Panc1 (cell line): ENCODE measurements around the gene GFOD2. TPM values are rescaled to one million over a fixed set of nuclear protein-coding genes. Genes with fewer than 3 reads are reported as not detected.

Experiments
- ATAC-seq: fragments of 200-7000 bp; cut with Tn5 transposase; 2 replicates; pipeline ENCODE4 v1.9.1; 2020; ENCODE audit warnings: mild to moderate bottlenecking, moderate library complexity
- BruUV-seq: library from RNA; stranded (reverse); fragments of 400-500 nt; replicated peaks from 2 replicates; lab custom pipeline; 2021; lab: Mats Ljungman, UMichigan
- CTCF ChIA-PET: fragments of 300-600 bp; sonication (Branson Sonifier 250); formaldehyde crosslinking; loops from one replicate; lab custom pipeline; 2022; ENCODE audit warnings: antibody characterized with exemption; lab: Charles Lee
- POLR2A ChIA-PET: fragments of 300-600 bp; sonication (Branson Sonifier 250); formaldehyde crosslinking; loops from one replicate; lab custom pipeline; 2022; ENCODE audit warnings: antibody characterized with exemption; lab: Charles Lee
- DNase-seq: peaks from one replicate; pipeline ENCODE4 v3.0.0-alpha.2; 2010; ENCODE audit warnings: low read depth, low spot score
- H3K27ac ChIP-seq: 2 replicates; pipeline ENCODE4 v1.5.1; 2011; ENCODE audit warnings: mild to moderate bottlenecking, low read length, inconsistent platforms
- H3K27me3 ChIP-seq: fragments of 200-500 bp; sonication (Bioruptor generic); 2 replicates; pipeline ENCODE4 v1.6.0; 2014; ENCODE audit warnings: low read length, inconsistent platforms; ENCODE audit not compliant: control insufficient read depth, insufficient read depth
- H3K36me3 ChIP-seq: fragments of 200-500 bp; sonication (Bioruptor generic); 2 replicates; pipeline ENCODE4 v1.5.1; 2014; ENCODE audit warnings: inconsistent platforms, mild to moderate bottlenecking, low read length, moderate library complexity; ENCODE audit not compliant: control insufficient read depth, insufficient read depth
- H3K4me1 ChIP-seq: 2 replicates; pipeline ENCODE4 v1.5.1; 2011; ENCODE audit warnings: inconsistent platforms, mild to moderate bottlenecking, low read length, moderate library complexity; ENCODE audit not compliant: control insufficient read depth, insufficient read depth
- H3K4me3 ChIP-seq, 2 experiments: 2 replicates each; pipeline ENCODE4 v1.5.1; 2011 to 2012; ENCODE audit warnings: low read depth in 2 of 2, low read length in 2 of 2, mild to moderate bottlenecking in 2 of 2, inconsistent platforms in 1 of 2, moderate library complexity in 1 of 2
- H3K9me3 ChIP-seq: fragments of 200-500 bp; sonication (Bioruptor generic); 2 replicates; pipeline ENCODE4 v1.5.1; 2014; ENCODE audit warnings: low read depth, mild to moderate bottlenecking, inconsistent platforms, low read length, moderate library complexity; ENCODE audit not compliant: control insufficient read depth, insufficient read depth
- POLR2AphosphoS5 ChIP-seq: IDR thresholded peaks from 2 replicates; pipeline ENCODE4 v1.6.1; 2012; ENCODE audit warnings: mild to moderate bottlenecking, low read depth, low read length, moderate library complexity
- SIN3A ChIP-seq: IDR thresholded peaks from 2 replicates; pipeline ENCODE4 v1.6.1; 2012; ENCODE audit warnings: low read depth, mild to moderate bottlenecking, low read length, moderate library complexity, borderline replicate concordance; ENCODE audit not compliant: insufficient read depth
- TCF7L2 ChIP-seq: IDR thresholded peaks from 2 replicates; pipeline ENCODE4 v1.6.1; 2011; ENCODE audit warnings: mild to moderate bottlenecking, low read depth, low read length, inconsistent platforms
- in situ Hi-C: cut with HindIII; loops from 2 replicates; pipeline ENCODE4 v1.10.0; 2016; ENCODE audit warnings: low sequenced_read_pairs, low pct_unique_long_range_greater_than_20kb
- intact Hi-C: fragments of 100-400 bp; cut with micrococcal nuclease; formaldehyde crosslinking; loops from one replicate; pipeline ENCODE4 v1.10.0; 2022; ENCODE audit not compliant: unreplicated experiment
- total RNA-seq: library from RNA; stranded (reverse); gene quantifications from one replicate; pipeline ENCODE4 v1.2.1, GENCODE V29; 2021; ENCODE audit not compliant: unreplicated experiment
- TF ChIP-seq, protein P1 (sequence below), 2 experiments: IDR thresholded peaks; 2 replicates each; pipeline ENCODE4 v1.6.1; 2011 to 2012; ENCODE audit warnings: low read depth in 2 of 2, control low read depth in 1 of 2, low read length in 1 of 2, mild to moderate bottlenecking in 1 of 2, moderate library complexity in 1 of 2; ENCODE audit not compliant: insufficient read depth in 1 of 2
- TF ChIP-seq, protein P2 (sequence below): fragments of 450-650 bp; IDR thresholded peaks from 2 replicates; pipeline ENCODE4 v1.5.1; 2017; ENCODE audit warnings: mild to moderate bottlenecking

Gene GFOD2
- total RNA-seq, 1 experiment from 2014 or later = 15.1 TPM

DNA sequence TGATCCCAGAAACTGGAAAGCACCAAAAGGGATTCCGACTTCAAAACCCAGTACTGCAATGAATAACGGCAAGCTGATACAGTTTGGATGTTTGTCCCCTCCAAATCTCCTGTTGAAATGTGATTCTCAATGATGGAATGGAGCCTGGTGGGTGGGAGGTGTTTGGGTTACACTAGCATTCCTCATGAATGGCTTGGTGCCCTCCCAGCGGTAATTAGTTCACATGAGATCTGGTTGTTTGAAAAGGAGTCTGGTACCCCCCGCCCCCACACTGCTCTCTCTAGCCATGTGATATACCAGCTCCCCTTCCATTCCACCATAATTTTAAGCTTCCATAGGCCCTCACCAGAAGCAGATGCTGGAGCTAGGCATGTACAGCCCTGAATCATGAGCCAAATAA lies 47.2 kb upstream of the GFOD2 start:
- in situ Hi-C loops = no loop called here
- no TSS peak for BruUV-seq
- no peak for ATAC-seq

DNA sequence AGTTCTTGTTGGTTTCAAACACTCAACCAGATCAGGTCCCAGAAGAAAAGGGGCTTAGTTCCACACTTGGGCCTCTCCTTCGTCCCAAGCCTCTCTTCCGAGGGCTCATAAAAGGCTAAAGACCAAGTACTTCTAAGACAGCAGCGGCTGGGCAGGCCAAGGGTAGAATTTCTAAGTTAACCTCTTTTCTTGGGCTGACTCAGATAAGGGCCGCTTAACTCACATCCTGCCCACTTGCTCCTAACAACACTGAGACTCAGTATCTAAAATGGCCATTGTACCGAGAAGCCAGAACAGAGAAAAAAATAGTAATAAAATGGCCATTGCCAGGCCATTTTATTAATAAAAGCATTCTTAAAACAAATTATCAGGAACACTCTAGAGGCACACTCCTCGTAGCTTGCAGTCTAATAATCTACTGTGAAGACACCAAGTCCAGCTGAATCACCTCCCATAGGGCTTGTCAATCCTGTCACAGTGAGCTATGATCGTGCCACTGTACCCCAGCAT lies 45.1 kb upstream of the GFOD2 start:
- in situ Hi-C loops (no loop called here), intact Hi-C loops (no loop called here)
- TF ChIP-seq SIN3A (no peak), POLR2AphosphoS5 (no peak), TCF7L2 (no peak)
- TF ChIP-seq, protein P1, sequence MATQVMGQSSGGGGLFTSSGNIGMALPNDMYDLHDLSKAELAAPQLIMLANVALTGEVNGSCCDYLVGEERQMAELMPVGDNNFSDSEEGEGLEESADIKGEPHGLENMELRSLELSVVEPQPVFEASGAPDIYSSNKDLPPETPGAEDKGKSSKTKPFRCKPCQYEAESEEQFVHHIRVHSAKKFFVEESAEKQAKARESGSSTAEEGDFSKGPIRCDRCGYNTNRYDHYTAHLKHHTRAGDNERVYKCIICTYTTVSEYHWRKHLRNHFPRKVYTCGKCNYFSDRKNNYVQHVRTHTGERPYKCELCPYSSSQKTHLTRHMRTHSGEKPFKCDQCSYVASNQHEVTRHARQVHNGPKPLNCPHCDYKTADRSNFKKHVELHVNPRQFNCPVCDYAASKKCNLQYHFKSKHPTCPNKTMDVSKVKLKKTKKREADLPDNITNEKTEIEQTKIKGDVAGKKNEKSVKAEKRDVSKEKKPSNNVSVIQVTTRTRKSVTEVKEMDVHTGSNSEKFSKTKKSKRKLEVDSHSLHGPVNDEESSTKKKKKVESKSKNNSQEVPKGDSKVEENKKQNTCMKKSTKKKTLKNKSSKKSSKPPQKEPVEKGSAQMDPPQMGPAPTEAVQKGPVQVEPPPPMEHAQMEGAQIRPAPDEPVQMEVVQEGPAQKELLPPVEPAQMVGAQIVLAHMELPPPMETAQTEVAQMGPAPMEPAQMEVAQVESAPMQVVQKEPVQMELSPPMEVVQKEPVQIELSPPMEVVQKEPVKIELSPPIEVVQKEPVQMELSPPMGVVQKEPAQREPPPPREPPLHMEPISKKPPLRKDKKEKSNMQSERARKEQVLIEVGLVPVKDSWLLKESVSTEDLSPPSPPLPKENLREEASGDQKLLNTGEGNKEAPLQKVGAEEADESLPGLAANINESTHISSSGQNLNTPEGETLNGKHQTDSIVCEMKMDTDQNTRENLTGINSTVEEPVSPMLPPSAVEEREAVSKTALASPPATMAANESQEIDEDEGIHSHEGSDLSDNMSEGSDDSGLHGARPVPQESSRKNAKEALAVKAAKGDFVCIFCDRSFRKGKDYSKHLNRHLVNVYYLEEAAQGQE (IDR thresholded peaks at IDR 0.05; ENCODE audit: insufficient read depth in 1 of 2, low read depth in 2 of 2, low read length in 1 of 2) = no peak
- TF ChIP-seq, protein P2, sequence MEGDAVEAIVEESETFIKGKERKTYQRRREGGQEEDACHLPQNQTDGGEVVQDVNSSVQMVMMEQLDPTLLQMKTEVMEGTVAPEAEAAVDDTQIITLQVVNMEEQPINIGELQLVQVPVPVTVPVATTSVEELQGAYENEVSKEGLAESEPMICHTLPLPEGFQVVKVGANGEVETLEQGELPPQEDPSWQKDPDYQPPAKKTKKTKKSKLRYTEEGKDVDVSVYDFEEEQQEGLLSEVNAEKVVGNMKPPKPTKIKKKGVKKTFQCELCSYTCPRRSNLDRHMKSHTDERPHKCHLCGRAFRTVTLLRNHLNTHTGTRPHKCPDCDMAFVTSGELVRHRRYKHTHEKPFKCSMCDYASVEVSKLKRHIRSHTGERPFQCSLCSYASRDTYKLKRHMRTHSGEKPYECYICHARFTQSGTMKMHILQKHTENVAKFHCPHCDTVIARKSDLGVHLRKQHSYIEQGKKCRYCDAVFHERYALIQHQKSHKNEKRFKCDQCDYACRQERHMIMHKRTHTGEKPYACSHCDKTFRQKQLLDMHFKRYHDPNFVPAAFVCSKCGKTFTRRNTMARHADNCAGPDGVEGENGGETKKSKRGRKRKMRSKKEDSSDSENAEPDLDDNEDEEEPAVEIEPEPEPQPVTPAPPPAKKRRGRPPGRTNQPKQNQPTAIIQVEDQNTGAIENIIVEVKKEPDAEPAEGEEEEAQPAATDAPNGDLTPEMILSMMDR = no peak
- BruUV-seq = no TSS peak
- Histone ChIP-seq H3K9me3 (no peaks in the 10 kb centered on the region), H3K4me3 (no peak overlapping the region), H3K36me3 (no peaks in the 10 kb centered on the region), H3K4me1 (no peaks in the 10 kb centered on the region), H3K27ac (no peak overlapping the region), H3K27me3 (no peaks in the 10 kb centered on the region)
- no peak for DNase-seq
- ATAC-seq = no peak
- ChIA-PET POLR2A (no interaction called here), CTCF (no interaction called here)

More for the DNA sequence above, 47.2 kb upstream of the GFOD2 start:
- no peaks in the 10 kb centered on the region for H3K9me3 ChIP-seq
- no peak overlapping the region for H3K27ac ChIP-seq
- TF ChIP-seq, protein P1 (IDR thresholded peaks at IDR 0.05; ENCODE audit: insufficient read depth in 1 of 2, low read depth in 2 of 2, low read length in 1 of 2) = no peak
- TF ChIP-seq POLR2AphosphoS5 (no peak), TCF7L2 (no peak)
- no peak for DNase-seq
- intact Hi-C loops = no loop called here
- ChIA-PET CTCF (interaction anchor here (0.5 kb wide), 1 partner anchor 50 kb away, joined by 3 read pairs; no protein-coding TSS in a partner anchor), POLR2A (no interaction called here)
- no peaks in the 10 kb centered on the region for H3K4me1 ChIP-seq
- H3K27me3 ChIP-seq = no peaks in the 10 kb centered on the region
- H3K4me3 ChIP-seq = no peak overlapping the region
- H3K36me3 ChIP-seq = no peaks in the 10 kb centered on the region
